OCI-LY1 (cell line): ENCODE results near the gene WWC2.
"Not testable (repeated sequence)": the region's sequence is repeated elsewhere in the genome, so short reads cannot be mapped to it uniquely, and the experiment has no call there.

Experiments
- H2AFZ ChIP-seq: fragments of 200-600 bp; sonication (generic), shearing (Covaris generic); 2 replicates; pipeline ENCODE4 v1.6.0; 2014; ENCODE audit warnings: antibody characterized with exemption, mild to moderate bottlenecking, low read length
- H3F3A ChIP-seq: fragments of 200-600 bp; sonication (generic), shearing (Covaris generic); 2 replicates; pipeline ENCODE4 v1.6.0; 2014; ENCODE audit warnings: mild to moderate bottlenecking, antibody characterized with exemption, low read length, moderate library complexity; ENCODE audit not compliant: insufficient read depth
- H3K27ac ChIP-seq: fragments of 200-600 bp; sonication (generic); 2 replicates; pipeline ENCODE4 v1.5.1; 2014; ENCODE audit warnings: low read length, mixed run types, mild to moderate bottlenecking, low read depth; ENCODE audit not compliant: poor library complexity, severe bottlenecking
- H3K27me3 ChIP-seq: fragments of 200-600 bp; sonication (generic); 2 replicates; pipeline ENCODE4 v1.6.0; 2014; ENCODE audit warnings: antibody characterized with exemption, mild to moderate bottlenecking, low read length, moderate library complexity; ENCODE audit not compliant: insufficient read depth
- H3K36me3 ChIP-seq: fragments of 200-600 bp; sonication (generic); 2 replicates; pipeline ENCODE4 v1.6.1; 2014; ENCODE audit warnings: mild to moderate bottlenecking, antibody characterized with exemption, low read length, moderate library complexity, mixed read lengths; ENCODE audit not compliant: insufficient read depth
- H3K4me1 ChIP-seq: fragments of 200-600 bp; sonication (generic); 2 replicates; pipeline ENCODE4 v1.5.1; 2014; ENCODE audit warnings: mild to moderate bottlenecking, low read length, moderate library complexity; ENCODE audit not compliant: insufficient read depth, severe bottlenecking
- H3K4me2 ChIP-seq: fragments of 200-600 bp; sonication (generic), shearing (Covaris generic); 2 replicates; pipeline ENCODE4 v1.6.1; 2014; ENCODE audit warnings: low read length
- H3K4me3 ChIP-seq: fragments of 200-600 bp; sonication (generic); 2 replicates; pipeline ENCODE4 v1.5.1; 2014; ENCODE audit warnings: low read length, low read depth, mild to moderate bottlenecking, mixed read lengths; ENCODE audit not compliant: poor library complexity, severe bottlenecking
- H3K79me2 ChIP-seq: fragments of 200-600 bp; shearing (Covaris generic); 2 replicates; pipeline ENCODE4 v1.6.1; 2016; ENCODE audit warnings: mixed run types, low read length, mixed read lengths; ENCODE audit not compliant: insufficient read depth
- H3K9ac ChIP-seq: fragments of 200-600 bp; sonication (generic), shearing (Covaris generic); 2 replicates; pipeline ENCODE4 v1.6.1; 2014; ENCODE audit warnings: mild to moderate bottlenecking, low read length, mixed read lengths
- H3K9me2 ChIP-seq: fragments of 200-600 bp; sonication (generic), shearing (Covaris generic); 2 replicates; pipeline ENCODE4 v1.6.1; 2014; ENCODE audit warnings: low read depth, mild to moderate bottlenecking, low read length, mixed read lengths
- H3K9me3 ChIP-seq: fragments of 200-600 bp; shearing (Covaris generic); 2 replicates; pipeline ENCODE4 v1.6.1; 2014; ENCODE audit warnings: low read length, mixed read lengths
- H4K20me1 ChIP-seq: fragments of 200-600 bp; sonication (generic), shearing (Covaris generic); 2 replicates; pipeline ENCODE4 v1.6.0; 2016; ENCODE audit warnings: mild to moderate bottlenecking, low read length; ENCODE audit not compliant: insufficient read depth
- EZH2 ChIP-seq: fragments of 200-600 bp; sonication (generic), shearing (Covaris generic); IDR thresholded peaks from 2 replicates; pipeline ENCODE4 v1.8.0; 2017; ENCODE audit warnings: borderline replicate concordance, mixed run types, mild to moderate bottlenecking, antibody characterized with exemption, low read length, moderate library complexity, mixed read lengths
- TF ChIP-seq, protein P1 (sequence below): fragments of 200-600 bp; sonication (generic), shearing (Covaris generic); IDR thresholded peaks from 2 replicates; pipeline ENCODE4 v1.5.1; 2017; ENCODE audit warnings: mild to moderate bottlenecking, antibody characterized with exemption, low read length, moderate library complexity, mixed read lengths

WWC2 gene

DNA sequence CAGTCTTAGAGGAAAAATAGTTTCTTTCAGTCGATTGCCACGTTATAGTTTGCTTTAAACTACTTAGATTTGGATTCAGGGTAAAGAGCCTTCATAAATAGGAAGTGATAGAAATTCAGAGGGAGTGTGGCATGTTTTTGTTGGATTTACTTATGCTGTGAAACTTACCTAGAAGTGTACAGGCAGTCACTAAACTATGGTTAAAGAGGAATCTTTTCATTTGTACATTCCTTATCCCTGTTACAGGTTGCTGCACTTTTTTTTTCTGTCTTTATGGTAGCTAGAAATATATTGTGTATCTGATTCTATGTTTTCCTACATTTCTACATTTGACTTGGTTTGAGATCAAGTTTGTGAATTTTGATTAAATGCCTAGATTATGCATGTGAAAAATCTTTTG, 19.1 kb downstream of the WWC2 start:
- Histone ChIP-seq H3K27me3 (no peaks in the 10 kb centered on the region), H3K36me3 (no peaks in the 10 kb centered on the region), H3F3A (no peaks in the 10 kb centered on the region), H3K4me3 (no peak overlapping the region), H3K79me2 (no peaks in the 10 kb centered on the region), H3K4me2 (no peak overlapping the region), H4K20me1 (no peaks in the 10 kb centered on the region), H3K4me1 (no peaks in the 10 kb centered on the region), H3K9ac (no peak overlapping the region), H3K27ac (no peak overlapping the region), H3K9me3 (no peaks in the 10 kb centered on the region), H3K9me2 (no peaks in the 10 kb centered on the region), H2AFZ (no peak overlapping the region)
- TF ChIP-seq, protein P1, sequence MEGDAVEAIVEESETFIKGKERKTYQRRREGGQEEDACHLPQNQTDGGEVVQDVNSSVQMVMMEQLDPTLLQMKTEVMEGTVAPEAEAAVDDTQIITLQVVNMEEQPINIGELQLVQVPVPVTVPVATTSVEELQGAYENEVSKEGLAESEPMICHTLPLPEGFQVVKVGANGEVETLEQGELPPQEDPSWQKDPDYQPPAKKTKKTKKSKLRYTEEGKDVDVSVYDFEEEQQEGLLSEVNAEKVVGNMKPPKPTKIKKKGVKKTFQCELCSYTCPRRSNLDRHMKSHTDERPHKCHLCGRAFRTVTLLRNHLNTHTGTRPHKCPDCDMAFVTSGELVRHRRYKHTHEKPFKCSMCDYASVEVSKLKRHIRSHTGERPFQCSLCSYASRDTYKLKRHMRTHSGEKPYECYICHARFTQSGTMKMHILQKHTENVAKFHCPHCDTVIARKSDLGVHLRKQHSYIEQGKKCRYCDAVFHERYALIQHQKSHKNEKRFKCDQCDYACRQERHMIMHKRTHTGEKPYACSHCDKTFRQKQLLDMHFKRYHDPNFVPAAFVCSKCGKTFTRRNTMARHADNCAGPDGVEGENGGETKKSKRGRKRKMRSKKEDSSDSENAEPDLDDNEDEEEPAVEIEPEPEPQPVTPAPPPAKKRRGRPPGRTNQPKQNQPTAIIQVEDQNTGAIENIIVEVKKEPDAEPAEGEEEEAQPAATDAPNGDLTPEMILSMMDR, result no peak
- no peak for TF ChIP-seq EZH2

DNA sequence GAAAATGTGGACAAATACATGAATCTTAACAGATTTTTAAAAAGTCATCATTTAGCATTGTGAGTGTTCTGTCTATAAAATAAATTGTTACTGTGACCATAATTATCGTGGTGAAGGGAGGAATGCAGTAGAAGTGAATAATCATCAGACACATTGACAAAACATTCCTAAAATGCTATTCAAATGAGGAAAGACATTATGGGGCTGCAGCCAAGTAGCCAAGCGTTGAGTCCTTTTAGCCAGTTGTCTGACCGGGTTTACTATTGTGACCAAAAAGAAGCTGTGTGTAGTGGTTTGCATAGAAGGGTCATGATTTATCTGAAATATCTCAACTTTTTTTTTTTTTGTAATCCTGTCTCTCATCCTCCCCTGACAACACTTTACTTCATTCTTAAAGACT, 19.5 kb downstream of the WWC2 start:
- Histone ChIP-seq H3K9ac (no peak overlapping the region), H3K4me1 (no peaks in the 10 kb centered on the region), H3K9me2 (no peaks in the 10 kb centered on the region), H3K36me3 (no peaks in the 10 kb centered on the region), H2AFZ (no peak overlapping the region), H3K4me2 (no peak overlapping the region), H3F3A (no peaks in the 10 kb centered on the region), H3K9me3 (no peaks in the 10 kb centered on the region), H3K27me3 (no peaks in the 10 kb centered on the region), H3K79me2 (no peaks in the 10 kb centered on the region), H3K4me3 (no peak overlapping the region), H3K27ac (no peak overlapping the region), H4K20me1 (no peaks in the 10 kb centered on the region)
- TF ChIP-seq, protein P1, result no peak
- TF ChIP-seq EZH2, result no peak

DNA sequence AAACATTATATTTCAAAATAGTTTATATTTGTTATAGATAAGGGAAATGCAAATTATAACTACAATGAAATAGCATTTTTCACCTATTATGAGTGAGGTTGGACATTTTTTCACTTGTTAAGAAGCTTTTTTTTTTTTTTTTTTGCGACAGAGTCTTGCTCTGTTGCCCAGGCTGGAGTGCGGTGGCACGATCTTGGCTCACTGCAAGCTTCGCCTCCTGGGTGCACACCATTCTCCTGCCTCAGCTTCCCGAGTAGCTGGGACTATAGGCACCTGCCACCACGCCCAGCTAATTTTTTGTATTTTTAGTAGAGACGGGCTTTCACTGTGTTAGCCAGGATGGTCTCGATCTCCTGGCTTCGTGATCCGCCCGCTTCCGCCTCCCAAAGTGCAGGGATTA, 22.6 kb downstream of the WWC2 start:
- H3F3A ChIP-seq, H4K20me1 ChIP-seq, H3K9me2 ChIP-seq, H3K9me3 ChIP-seq, H3K4me3 ChIP-seq, H2AFZ ChIP-seq, H3K79me2 ChIP-seq, H3K27me3 ChIP-seq, H3K4me1 ChIP-seq, H3K36me3 ChIP-seq, H3K4me2 ChIP-seq, H3K27ac ChIP-seq, H3K9ac ChIP-seq: not testable (repeated sequence)

- H3F3A ChIP-seq, result no peaks in the 10 kb centered on the region
- no peak overlapping the region for H3K9ac ChIP-seq
- no peak overlapping the region for H2AFZ ChIP-seq
- no peaks in the 10 kb centered on the region for H3K79me2 ChIP-seq
- H3K4me1 ChIP-seq, result no peaks in the 10 kb centered on the region
- no peak overlapping the region for H3K4me2 ChIP-seq
- TF ChIP-seq, protein P1, result no peak
- no peak for TF ChIP-seq EZH2
- H3K36me3 ChIP-seq, result no peaks in the 10 kb centered on the region
- no peak overlapping the region for H3K27ac ChIP-seq
- no peak overlapping the region for H3K4me3 ChIP-seq
- no peaks in the 10 kb centered on the region for H3K9me2 ChIP-seq
- no peaks in the 10 kb centered on the region for H3K27me3 ChIP-seq
- no peaks in the 10 kb centered on the region for H4K20me1 ChIP-seq
- no peaks in the 10 kb centered on the region for H3K9me3 ChIP-seq
These were observed 25.2 kb downstream of the WWC2 start for GRCh38 chr4:183124228-183124627.
